Measurements from ENCODE around the gene IL20. TPM values are rescaled to one million over a fixed set of nuclear protein-coding genes. Genes with fewer than 3 reads are reported as not detected.

Gene IL20
- total and polyA plus RNA-seq, 2 of the 8 experiments (the other 6 are each of a cell fraction or from before 2014, with no cell fraction given), result not detected

- TF ChIP-seq CTCF (IDR thresholded peaks at IDR 0.05; ENCODE audit: control extremely low read depth in 1 of 3, insufficient read depth in 1 of 3, low read depth in 1 of 3, low read length in 3 of 3), result no peak
- no peak for TF ChIP-seq KDM4A (IDR thresholded peaks at IDR 0.05; ENCODE audit: low read depth, low read length, severe bottlenecking)
- no peak for TF ChIP-seq MAX (IDR thresholded peaks at IDR 0.05)
- TF ChIP-seq CHD1 (IDR thresholded peaks at IDR 0.05; ENCODE audit: low read depth, low read length), result no peak
- TF ChIP-seq SIX5 (IDR thresholded peaks at IDR 0.05; ENCODE audit: low read depth, low read length), result no peak
- TF ChIP-seq RBBP5 (IDR thresholded peaks at IDR 0.05; ENCODE audit: borderline replicate concordance, low read depth, low read length), result no peak
- no peak for TF ChIP-seq KDM1A (IDR thresholded peaks at IDR 0.05; ENCODE audit: borderline replicate concordance, low read length)
- no peak for TF ChIP-seq JUN (IDR thresholded peaks at IDR 0.05; ENCODE audit: low read depth, low read length)
Observed at GRCh38 chr1:206898915-206899431, 33.5 kb downstream of the IL20 start (continued).

All from H1 (cell line).